Body of pancreas (tissue), 4 donors: ENCODE data around the gene PERM1. TPM values are rescaled to one million over a fixed set of nuclear protein-coding genes. Genes with fewer than 3 reads are reported as not detected.

Source experiments
- ATAC-seq: fragments of 150-250 bp; one replicate; pipeline ENCODE4 v1.9.1; 2016
- DNase-seq, 4 donors: peaks; one replicate each; pipeline ENCODE4 v3.0.0-alpha.2; 2019
- H3K27ac ChIP-seq, 4 donors: fragments of 200-600 bp; sonication (generic); 1 replicate in 3 of 4; 2 replicates in 1 of 4; pipeline versions ENCODE4 v1.5.1 to v1.6.1; 2016 to 2019; ENCODE audit warnings: mild to moderate bottlenecking in 1 of 4, mixed read lengths in 1 of 4, moderate library complexity in 1 of 4
- H3K27me3 ChIP-seq, 2 donors: fragments of 200-600 bp; sonication (generic); one replicate each; pipeline ENCODE4 v1.6.0; 2016; ENCODE audit warnings: mild to moderate bottlenecking in 1 of 2
- H3K36me3 ChIP-seq, 2 donors: fragments of 200-600 bp; sonication (generic); replicated peaks in 1 of 2; 2 replicates each; pipeline ENCODE4 v1.5.1; 2016; ENCODE audit warnings: low read depth in 2 of 2; ENCODE audit not compliant: insufficient read depth in 1 of 2
- H3K4me1 ChIP-seq: fragments of 200-600 bp; sonication (generic); one replicate; pipeline ENCODE4 v1.6.0; 2016
- H3K4me3 ChIP-seq, 2 donors: fragments of 200-600 bp; sonication (generic); 1 replicate in 1 of 2; 2 replicates in 1 of 2; pipeline ENCODE4 v1.5.1; 2016 to 2019
- H3K9me3 ChIP-seq, 3 donors: fragments of 200-600 bp; sonication (generic); 1 replicate in 2 of 3; 2 replicates in 1 of 3; pipeline ENCODE4 v1.5.1; 2016
- CTCF ChIP-seq, 7 experiments: fragments of 450-650 bp in 4 of 7; fragments of 200-600 bp in 3 of 7; sonication (generic) in 3 of 7; IDR thresholded peaks; one replicate each; pipeline ENCODE4 v1.5.1; 2016 to 2019; ENCODE audit warnings: antibody characterized with exemption in 7 of 7
- POLR2A ChIP-seq, 3 donors: fragments of 450-650 bp; IDR thresholded peaks; one replicate each; pipeline ENCODE4 v1.6.1; 2016; ENCODE audit warnings: antibody characterized with exemption in 3 of 3, mild to moderate bottlenecking in 2 of 3
- WGBS, 2 donors: methylation state at CpG; one replicate each; pipeline ENCODE4 v1.1.5; 2017; 5-methylcytosine and 5-hydroxymethylcytosine counted together
- intact Hi-C: fragments of 100-400 bp; cut with DNase I; formaldehyde crosslinking; loops from one replicate; pipeline ENCODE4 v1.15.1; 2023
- total RNA-seq, 2 donors: library from RNA; depleted of rRNA; stranded (reverse); fragments of >200 nt; gene quantifications; one replicate each; pipeline ENCODE4 v1.1.0, GENCODE V29; 2016

PERM1 gene
- total RNA-seq, 2 donors from 2014 or later: not detected

DNA sequence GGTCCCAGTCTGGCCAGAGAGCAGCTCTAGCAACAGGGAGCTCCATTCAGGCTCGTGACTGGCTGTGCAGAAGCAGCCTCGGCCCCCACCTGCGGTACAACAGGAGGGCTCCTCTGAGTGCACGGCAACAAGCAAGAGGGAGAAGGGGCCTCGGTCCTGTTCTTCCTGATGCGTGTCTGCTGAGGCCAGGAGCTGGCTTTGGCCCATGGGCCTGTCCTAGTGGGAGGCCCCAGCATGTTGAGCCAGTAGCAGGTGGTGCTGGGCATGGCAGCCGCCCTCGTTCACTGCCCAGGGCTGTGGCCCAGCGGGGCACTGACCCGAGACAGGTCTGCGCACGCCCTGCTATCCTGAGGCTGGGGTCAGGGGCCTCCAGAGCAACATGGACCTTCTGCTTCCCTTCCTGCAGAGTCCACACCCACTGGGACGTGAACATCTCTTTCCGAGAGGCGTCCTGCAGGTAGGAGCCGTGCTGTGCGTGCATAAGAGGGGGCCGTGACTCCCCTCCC is 51.2 kb downstream of the PERM1 start:
- peaks cover 0 to 28% of the 10 kb centered on the region in 2 donors for H3K27me3 ChIP-seq
- intact Hi-C loops: no loop called here
- no peak overlapping the region for H3K4me3 ChIP-seq
- WGBS, 2 donors: 58 to 65% methylated on average over 4 to 16 of the region's 18 CpGs
- no peak for ATAC-seq
- H3K4me1 ChIP-seq: peaks cover 15% of the 10 kb centered on the region
- H3K27ac ChIP-seq: no peak overlapping the region
- no peaks in the 10 kb centered on the region for H3K9me3 ChIP-seq
- TF ChIP-seq CTCF (IDR thresholded peaks at IDR 0.05) (no peak), POLR2A (IDR thresholded peaks at IDR 0.05) (no peak)
- DNase-seq: no peak
- no peaks in the 10 kb centered on the region for H3K36me3 ChIP-seq

DNA sequence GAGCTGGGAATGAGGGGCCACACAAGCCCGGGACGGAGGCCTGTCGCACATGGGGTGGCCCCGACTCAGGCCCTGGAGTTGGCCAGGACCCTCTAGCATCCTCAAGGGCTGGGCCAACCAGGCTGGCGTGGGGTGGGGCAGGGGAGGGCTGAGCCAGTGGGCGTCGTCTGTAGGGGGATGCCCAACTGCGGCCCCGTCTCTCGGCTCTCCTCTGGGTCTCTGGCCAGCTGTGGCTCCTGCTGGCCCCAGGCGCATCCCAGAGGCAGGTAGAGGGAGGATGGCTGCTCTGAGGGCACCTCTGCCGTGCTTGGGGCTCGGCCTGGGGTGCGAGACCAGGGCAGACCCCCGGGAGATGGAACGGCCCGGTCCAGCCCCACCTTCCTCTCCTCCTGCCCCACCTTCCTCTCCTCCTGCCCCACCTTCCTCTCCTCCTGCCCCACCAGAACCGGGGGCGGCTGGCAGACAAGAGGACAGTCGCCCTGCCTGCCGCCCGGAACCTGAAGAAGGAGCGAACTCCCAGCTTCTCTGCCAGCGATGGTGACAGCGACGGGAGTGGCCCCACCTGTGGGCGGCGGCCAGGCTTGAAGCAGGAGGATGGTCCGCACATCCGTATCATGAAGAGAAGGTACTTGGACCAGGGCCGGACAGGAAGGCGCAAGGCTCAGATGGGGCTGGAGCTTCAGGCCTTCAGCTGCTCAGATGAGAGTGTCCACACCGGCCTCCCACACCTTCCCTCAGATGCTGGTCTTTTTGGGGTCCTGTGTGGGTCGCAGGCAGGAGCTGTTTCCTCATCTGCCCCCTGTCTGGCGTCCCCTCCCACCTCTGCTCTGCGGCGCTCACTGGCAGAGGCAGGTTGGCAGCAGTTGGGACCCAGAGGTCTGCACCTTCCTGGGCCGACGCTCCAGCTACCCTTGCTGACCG is 51.9 kb downstream of the PERM1 start:
- Histone ChIP-seq H3K4me3 (no peak overlapping the region), H3K9me3 (no peaks in the 10 kb centered on the region), H3K27me3 (peaks cover 0 to 25% of the 10 kb centered on the region in 2 donors), H3K4me1 (peaks cover 14% of the 10 kb centered on the region), H3K36me3 (no peaks in the 10 kb centered on the region), H3K27ac (no peak overlapping the region)
- DNase-seq: no peak
- 70 to 75% methylated on average over 26 to 38 of the region's 40 CpGs for WGBS, 2 donors
- intact Hi-C loops: no loop called here
- no peak for ATAC-seq
- TF ChIP-seq CTCF (IDR thresholded peaks at IDR 0.05) (no peak), POLR2A (IDR thresholded peaks at IDR 0.05) (no peak)

GRCh38 chr1:928825-929661 is 52.9 kb downstream of the PERM1 start:
- Histone ChIP-seq H3K27ac (no peak overlapping the region), H3K9me3 (no peaks in the 10 kb centered on the region), H3K4me3 (no peak overlapping the region), H3K36me3 (no peaks in the 10 kb centered on the region), H3K27me3 (peaks cover 0 to 32% of the 10 kb centered on the region in 2 donors), H3K4me1 (peaks cover 23% of the 10 kb centered on the region)
- intact Hi-C loops: no loop called here
- ATAC-seq: no peak
- WGBS, 2 donors: 32 to 35% methylated on average over 30 to 40 of the region's 40 CpGs
- DNase-seq: no peak
- no peak for TF ChIP-seq POLR2A (IDR thresholded peaks at IDR 0.05)
- TF ChIP-seq CTCF (IDR thresholded peaks at IDR 0.05): no peak

DNA sequence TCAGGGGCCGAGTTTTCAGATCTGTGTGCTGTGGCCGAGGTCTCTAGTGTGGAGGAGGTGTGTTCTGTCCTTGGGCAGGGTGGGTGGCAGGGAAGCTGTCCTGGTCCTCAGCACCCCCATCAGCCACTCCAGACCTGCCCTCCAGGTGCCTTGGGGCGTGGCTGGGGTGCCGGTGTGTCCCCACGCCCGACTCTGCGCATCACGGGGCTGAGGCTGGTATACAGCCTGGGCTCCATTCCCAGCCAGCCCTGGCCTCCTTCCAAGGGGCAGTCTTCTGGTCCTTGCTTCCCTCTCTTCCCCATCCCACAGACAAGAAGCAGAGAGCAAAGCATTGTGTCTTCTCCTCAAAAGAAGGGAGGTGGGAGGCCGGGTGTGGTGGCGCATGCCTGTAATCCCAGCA is 54.1 kb downstream of the PERM1 start:
- Histone ChIP-seq H3K4me1 (peaks cover 30% of the 10 kb centered on the region), H3K4me3 (no peak overlapping the region), H3K27ac (no peak overlapping the region), H3K9me3 (no peaks in the 10 kb centered on the region), H3K36me3 (no peaks in the 10 kb centered on the region), H3K27me3 (peaks cover 0 to 25% of the 10 kb centered on the region in 2 donors)
- WGBS, 2 donors: 24 to 40% methylated on average over 10 of the region's 10 CpGs
- intact Hi-C loops: no loop called here
- ATAC-seq (no peak), DNase-seq (no peak)
- TF ChIP-seq POLR2A (IDR thresholded peaks at IDR 0.05): no peak
- no peak for TF ChIP-seq CTCF (IDR thresholded peaks at IDR 0.05)
